ENCODE measurements around the gene POLG.

POLG gene

GRCh38 chr15:89334510-89335297 is at the start of gene POLG:
Gene POLG, minus strand, starts transcription at chr15:89334824. Its CDS starts 1,070 bp downstream, at chr15:89333754.
- peaks cover 30% of the 10 kb centered on the region for H3K4me1 ChIP-seq (ENCODE audit: insufficient read depth, low read length)

DNA sequence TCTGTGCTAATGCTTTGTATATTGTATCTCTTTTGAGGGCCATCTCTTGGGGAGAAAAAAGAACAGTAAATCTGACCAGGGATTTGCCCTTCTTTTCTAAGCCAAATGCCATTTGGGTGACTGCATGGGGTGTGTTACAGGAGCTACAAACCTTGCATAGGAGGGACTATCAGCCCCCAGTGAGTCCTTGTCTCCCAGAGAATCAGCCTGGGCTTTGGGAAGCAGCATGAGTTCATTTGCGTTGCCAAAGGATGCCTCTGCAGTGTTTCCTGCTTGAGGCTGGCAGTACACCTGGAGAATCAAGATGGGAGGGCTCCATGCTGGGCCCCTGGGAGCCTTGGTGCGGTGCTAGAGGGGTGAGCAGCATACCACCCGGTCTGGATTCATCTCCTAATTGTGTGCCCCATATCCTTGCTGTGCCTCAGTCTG is 49.6 kb upstream of the POLG start:
- H3K4me3 ChIP-seq (ENCODE audit: low read depth in 1 of 2, low read length in 2 of 2) = no peak overlapping the region
- H3K9ac ChIP-seq (ENCODE audit: low read length) = no peak overlapping the region
- peaks cover 9 to 16% of the 10 kb centered on the region in 2 donors for H3K27me3 ChIP-seq (ENCODE audit: control insufficient read depth in 1 of 2, insufficient read depth in 2 of 2, low read length in 2 of 2)
- H3K9me3 ChIP-seq (ENCODE audit: low read length) = no peaks in the 10 kb centered on the region
- no peak overlapping the region for H3K27ac ChIP-seq (ENCODE audit: low read depth, low read length)
- H3K36me3 ChIP-seq (ENCODE audit: insufficient read depth, low read length) = no peaks in the 10 kb centered on the region
- peaks cover 10% of the 10 kb centered on the region for H3K4me1 ChIP-seq (ENCODE audit: insufficient read depth, low read length)

More at GRCh38 chr15:89334510-89335297, at the start of gene POLG:
- peak within 1 kb of the TSS; percentile 67 to 84 for H3K4me3 ChIP-seq (ENCODE audit: low read depth in 1 of 2, low read length in 2 of 2)
- peaks cover 32% of the 10 kb centered on the region for H3K36me3 ChIP-seq (ENCODE audit: insufficient read depth, low read length)
- peak within 1 kb of the TSS; percentile 77 for H3K27ac ChIP-seq (ENCODE audit: low read depth, low read length)
- no peaks in the 10 kb centered on the region for H3K9me3 ChIP-seq (ENCODE audit: low read length)
- H3K27me3 ChIP-seq (ENCODE audit: control insufficient read depth in 1 of 2, insufficient read depth in 2 of 2, low read length in 2 of 2) = no peaks in the 10 kb centered on the region
- H3K9ac ChIP-seq (ENCODE audit: low read length) = peak within 1 kb of the TSS; percentile 80

GRCh38 chr15:89383365-89384175 is 48.9 kb upstream of the POLG start:
- no peak overlapping the region for H3K4me3 ChIP-seq (ENCODE audit: low read depth in 1 of 2, low read length in 2 of 2)
- H3K9ac ChIP-seq (ENCODE audit: low read length) = no peak overlapping the region
- no peak overlapping the region for H3K27ac ChIP-seq (ENCODE audit: low read depth, low read length)
- peaks cover 10% of the 10 kb centered on the region for H3K4me1 ChIP-seq (ENCODE audit: insufficient read depth, low read length)
- H3K36me3 ChIP-seq (ENCODE audit: insufficient read depth, low read length) = no peaks in the 10 kb centered on the region
- peaks cover 10 to 22% of the 10 kb centered on the region in 2 donors for H3K27me3 ChIP-seq (ENCODE audit: control insufficient read depth in 1 of 2, insufficient read depth in 2 of 2, low read length in 2 of 2)
- no peaks in the 10 kb centered on the region for H3K9me3 ChIP-seq (ENCODE audit: low read length)

- no peaks in the 10 kb centered on the region for H3K9me3 ChIP-seq (ENCODE audit: low read length)
- peaks cover 10% of the 10 kb centered on the region for H3K4me1 ChIP-seq (ENCODE audit: insufficient read depth, low read length)
- H3K27me3 ChIP-seq (ENCODE audit: control insufficient read depth in 1 of 2, insufficient read depth in 2 of 2, low read length in 2 of 2) = peaks cover 23 to 37% of the 10 kb centered on the region in 2 donors
- no peak overlapping the region for H3K4me3 ChIP-seq (ENCODE audit: low read depth in 1 of 2, low read length in 2 of 2)
- H3K9ac ChIP-seq (ENCODE audit: low read length) = no peak overlapping the region
- H3K27ac ChIP-seq (ENCODE audit: low read depth, low read length) = no peak overlapping the region
- no peaks in the 10 kb centered on the region for H3K36me3 ChIP-seq (ENCODE audit: insufficient read depth, low read length)
Measured at GRCh38 chr15:89381888-89382686, 47.5 kb upstream of the POLG start.

GRCh38 chr15:89381331-89381730 is 46.7 kb upstream of the POLG start:
- peaks cover 10% of the 10 kb centered on the region for H3K4me1 ChIP-seq (ENCODE audit: insufficient read depth, low read length)
- H3K27me3 ChIP-seq (ENCODE audit: control insufficient read depth in 1 of 2, insufficient read depth in 2 of 2, low read length in 2 of 2) = peaks cover 23 to 44% of the 10 kb centered on the region in 2 donors

GRCh38 chr15:89379818-89380217 is 45.2 kb upstream of the POLG start:
- peaks cover 10% of the 10 kb centered on the region for H3K4me1 ChIP-seq (ENCODE audit: insufficient read depth, low read length)
- peaks cover 34 to 58% of the 10 kb centered on the region in 2 donors for H3K27me3 ChIP-seq (ENCODE audit: control insufficient read depth in 1 of 2, insufficient read depth in 2 of 2, low read length in 2 of 2)
- no peak overlapping the region for H3K9ac ChIP-seq (ENCODE audit: low read length)
- H3K36me3 ChIP-seq (ENCODE audit: insufficient read depth, low read length) = no peaks in the 10 kb centered on the region
- H3K9me3 ChIP-seq (ENCODE audit: low read length) = no peaks in the 10 kb centered on the region
- H3K27ac ChIP-seq (ENCODE audit: low read depth, low read length) = no peak overlapping the region
- no peak overlapping the region for H3K4me3 ChIP-seq (ENCODE audit: low read depth in 1 of 2, low read length in 2 of 2)

More at GRCh38 chr15:89381331-89381730, 46.7 kb upstream of the POLG start:
- Histone ChIP-seq H3K36me3 (ENCODE audit: insufficient read depth, low read length) (no peaks in the 10 kb centered on the region), H3K9ac (ENCODE audit: low read length) (no peak overlapping the region), H3K27ac (ENCODE audit: low read depth, low read length) (no peak overlapping the region), H3K4me3 (ENCODE audit: low read depth in 1 of 2, low read length in 2 of 2) (no peak overlapping the region), H3K9me3 (ENCODE audit: low read length) (no peaks in the 10 kb centered on the region)

GRCh38 chr15:89379251-89379695 is 44.6 kb upstream of the POLG start:
- Histone ChIP-seq H3K27me3 (ENCODE audit: control insufficient read depth in 1 of 2, insufficient read depth in 2 of 2, low read length in 2 of 2) (peaks cover 39 to 62% of the 10 kb centered on the region in 2 donors), H3K36me3 (ENCODE audit: insufficient read depth, low read length) (no peaks in the 10 kb centered on the region), H3K4me3 (ENCODE audit: low read depth in 1 of 2, low read length in 2 of 2) (no peak overlapping the region), H3K27ac (ENCODE audit: low read depth, low read length) (no peak overlapping the region), H3K4me1 (ENCODE audit: insufficient read depth, low read length) (peaks cover 10% of the 10 kb centered on the region), H3K9me3 (ENCODE audit: low read length) (no peaks in the 10 kb centered on the region), H3K9ac (ENCODE audit: low read length) (no peak overlapping the region)

GRCh38 chr15:89378296-89379151 is 43.9 kb upstream of the POLG start:
- H3K36me3 ChIP-seq (ENCODE audit: insufficient read depth, low read length) = no peaks in the 10 kb centered on the region
- H3K27ac ChIP-seq (ENCODE audit: low read depth, low read length) = no peak overlapping the region
- H3K4me1 ChIP-seq (ENCODE audit: insufficient read depth, low read length) = peaks cover 4% of the 10 kb centered on the region
- peaks cover 44 to 70% of the 10 kb centered on the region in 2 donors for H3K27me3 ChIP-seq (ENCODE audit: control insufficient read depth in 1 of 2, insufficient read depth in 2 of 2, low read length in 2 of 2)
- no peaks in the 10 kb centered on the region for H3K9me3 ChIP-seq (ENCODE audit: low read length)
- no peak overlapping the region for H3K9ac ChIP-seq (ENCODE audit: low read length)
- peak overlapping the region in 1 of 2 donors; percentile 14 for H3K4me3 ChIP-seq (ENCODE audit: low read depth in 1 of 2, low read length in 2 of 2)

GRCh38 chr15:89377842-89378295 is 43.2 kb upstream of the POLG start:
- H3K9me3 ChIP-seq (ENCODE audit: low read length) = no peaks in the 10 kb centered on the region
- H3K27me3 ChIP-seq (ENCODE audit: control insufficient read depth in 1 of 2, insufficient read depth in 2 of 2, low read length in 2 of 2) = peaks cover 47 to 76% of the 10 kb centered on the region in 2 donors
- no peak overlapping the region for H3K27ac ChIP-seq (ENCODE audit: low read depth, low read length)
- no peak overlapping the region for H3K9ac ChIP-seq (ENCODE audit: low read length)
- H3K4me1 ChIP-seq (ENCODE audit: insufficient read depth, low read length) = no peaks in the 10 kb centered on the region
- peak overlapping the region in 1 of 2 donors; percentile 14 for H3K4me3 ChIP-seq (ENCODE audit: low read depth in 1 of 2, low read length in 2 of 2)
- no peaks in the 10 kb centered on the region for H3K36me3 ChIP-seq (ENCODE audit: insufficient read depth, low read length)
